Prostate gland (tissue), 2 donors: Measurements from ENCODE around the gene ITPRID2. TPM values are rescaled to one million over a fixed set of nuclear protein-coding genes. Genes with fewer than 3 reads are reported as not detected.

Experiments
- DNase-seq: peaks from one replicate; pipeline ENCODE4 v3.0.0-alpha.2; 2019; ENCODE audit warnings: low spot score
- H3K27ac ChIP-seq, 2 donors: fragments of 200-600 bp; sonication (generic); 2 replicates each; pipeline ENCODE4 v1.5.1; 2017 to 2019
- H3K27me3 ChIP-seq: fragments of 200-600 bp; sonication (generic); replicated peaks from 2 replicates; pipeline ENCODE4 v1.5.1; 2019; ENCODE audit not compliant: insufficient read depth
- H3K36me3 ChIP-seq, 2 donors: fragments of 200-600 bp; sonication (generic); 1 replicate in 1 of 2; 2 replicates in 1 of 2; pipeline versions ENCODE4 v1.5.1 to v1.8.1; 2017 to 2019
- H3K4me1 ChIP-seq: fragments of 200-600 bp; sonication (generic); replicated peaks from 2 replicates; pipeline ENCODE4 v1.5.1; 2019
- H3K4me3 ChIP-seq, 2 donors: fragments of 200-600 bp; sonication (generic); 2 replicates each; pipeline ENCODE4 v1.5.1; 2017 to 2019
- H3K9me3 ChIP-seq: fragments of 200-600 bp; sonication (generic); 2 replicates; pipeline ENCODE4 v1.5.1; 2017
- POLR2A ChIP-seq: fragments of 450-650 bp; IDR thresholded peaks from one replicate; pipeline ENCODE4 v1.6.1; 2016; ENCODE audit warnings: antibody characterized with exemption, mild to moderate bottlenecking
- POLR2AphosphoS5 ChIP-seq: sonication (generic); formaldehyde crosslinking; IDR thresholded peaks from one replicate; pipeline ENCODE4 v1.6.1; 2017; ENCODE audit warnings: antibody characterized with exemption
- WGBS: methylation state at CpG from one replicate; pipeline ENCODE4 v1.1.5; 2018; 5-methylcytosine and 5-hydroxymethylcytosine counted together
- intact Hi-C: fragments of 100-400 bp; cut with DNase I; formaldehyde crosslinking; loops from one replicate; pipeline ENCODE4 v1.14.2; 2022
- total RNA-seq, 2 donors: library from RNA; depleted of rRNA; stranded (reverse); fragments of >200 nt; gene quantifications; one replicate each; pipeline ENCODE4 v1.1.0, GENCODE V29; 2016
- TF ChIP-seq, protein P1 (sequence below), 4 experiments: fragments of 200-600 bp in 2 of 4; fragments of 450-650 bp in 2 of 4; sonication (generic) in 2 of 4; IDR thresholded peaks; 1 replicate in 3 of 4; 2 replicates in 1 of 4; pipeline ENCODE4 v1.5.1; 2016 to 2019; ENCODE audit warnings: antibody characterized with exemption in 4 of 4, mild to moderate bottlenecking in 2 of 4, moderate library complexity in 2 of 4

The ITPRID2 gene
- total RNA-seq, 2 donors from 2014 or later = 78.9 to 159 TPM

- intact Hi-C loops = no loop called here
- TF ChIP-seq, protein P1, sequence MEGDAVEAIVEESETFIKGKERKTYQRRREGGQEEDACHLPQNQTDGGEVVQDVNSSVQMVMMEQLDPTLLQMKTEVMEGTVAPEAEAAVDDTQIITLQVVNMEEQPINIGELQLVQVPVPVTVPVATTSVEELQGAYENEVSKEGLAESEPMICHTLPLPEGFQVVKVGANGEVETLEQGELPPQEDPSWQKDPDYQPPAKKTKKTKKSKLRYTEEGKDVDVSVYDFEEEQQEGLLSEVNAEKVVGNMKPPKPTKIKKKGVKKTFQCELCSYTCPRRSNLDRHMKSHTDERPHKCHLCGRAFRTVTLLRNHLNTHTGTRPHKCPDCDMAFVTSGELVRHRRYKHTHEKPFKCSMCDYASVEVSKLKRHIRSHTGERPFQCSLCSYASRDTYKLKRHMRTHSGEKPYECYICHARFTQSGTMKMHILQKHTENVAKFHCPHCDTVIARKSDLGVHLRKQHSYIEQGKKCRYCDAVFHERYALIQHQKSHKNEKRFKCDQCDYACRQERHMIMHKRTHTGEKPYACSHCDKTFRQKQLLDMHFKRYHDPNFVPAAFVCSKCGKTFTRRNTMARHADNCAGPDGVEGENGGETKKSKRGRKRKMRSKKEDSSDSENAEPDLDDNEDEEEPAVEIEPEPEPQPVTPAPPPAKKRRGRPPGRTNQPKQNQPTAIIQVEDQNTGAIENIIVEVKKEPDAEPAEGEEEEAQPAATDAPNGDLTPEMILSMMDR (IDR thresholded peaks at IDR 0.05) = no peak
- Histone ChIP-seq H3K27ac (no peak overlapping the region), H3K4me1 (no peaks in the 10 kb centered on the region), H3K27me3 (no peaks in the 10 kb centered on the region), H3K4me3 (no peak overlapping the region), H3K9me3 (no peaks in the 10 kb centered on the region), H3K36me3 (no peaks in the 10 kb centered on the region)
- DNase-seq = no peak
- 44% methylated on average over 1 of the region's 1 CpG for WGBS
Observed at GRCh38 chr2:181872178-181872577, 19.4 kb upstream of the ITPRID2 start.

DNA sequence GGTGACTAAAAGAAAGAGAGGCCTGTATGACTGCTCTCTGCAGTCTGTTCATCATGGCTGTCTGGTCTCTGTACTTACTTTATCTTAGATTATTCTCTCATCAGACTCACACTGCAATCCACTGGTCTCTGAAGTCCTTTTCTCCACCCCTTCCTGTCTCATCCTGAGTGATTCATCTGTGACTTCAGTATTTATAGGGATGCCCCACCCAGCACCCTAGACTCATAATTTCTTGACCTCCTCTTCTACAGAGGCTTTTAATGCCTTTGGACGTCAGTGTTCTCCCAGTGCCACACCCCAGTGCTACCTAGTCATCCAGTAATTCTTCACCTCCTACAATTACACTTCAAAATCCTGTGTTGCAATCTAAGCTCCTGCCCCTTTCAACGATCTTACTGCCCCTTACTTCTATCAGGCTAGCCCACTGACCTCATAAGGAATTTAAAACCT is 14.9 kb upstream of the ITPRID2 start:
- 37% methylated on average over 2 of the region's 2 CpGs for WGBS
- Histone ChIP-seq H3K4me3 (no peak overlapping the region), H3K27me3 (no peaks in the 10 kb centered on the region), H3K4me1 (no peaks in the 10 kb centered on the region), H3K9me3 (no peaks in the 10 kb centered on the region), H3K27ac (no peak overlapping the region), H3K36me3 (no peaks in the 10 kb centered on the region)
- no peak for DNase-seq
- no peak for TF ChIP-seq POLR2A
- TF ChIP-seq, protein P1 (IDR thresholded peaks at IDR 0.05) = no peak
- TF ChIP-seq POLR2AphosphoS5 = no peak
- intact Hi-C loops = no loop called here

GRCh38 chr2:181877181-181877664 is 14.3 kb upstream of the ITPRID2 start:
- 55% methylated on average over 2 of the region's 2 CpGs for WGBS

DNA sequence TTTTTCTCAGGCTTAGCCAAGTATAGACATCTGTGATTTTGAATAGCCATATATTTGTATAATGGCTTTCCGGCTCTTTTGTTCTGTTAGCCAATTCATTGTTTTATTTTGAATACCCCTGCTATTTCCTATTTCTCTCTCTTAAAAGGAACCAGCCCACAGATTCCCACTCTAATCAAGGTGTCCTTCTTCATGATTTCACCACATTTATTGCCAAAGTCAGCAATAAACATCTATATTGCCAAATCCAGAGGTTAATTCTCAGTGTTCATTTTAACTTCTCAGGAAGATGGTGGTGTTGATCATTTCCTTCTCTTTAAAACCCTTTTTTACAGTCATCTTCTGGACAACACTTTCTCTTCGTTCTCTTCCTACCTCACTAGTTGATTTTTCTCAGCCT is 13.1 kb upstream of the ITPRID2 start:
- H3K4me3 ChIP-seq = no peak overlapping the region
- H3K27ac ChIP-seq = no peak overlapping the region
- no peaks in the 10 kb centered on the region for H3K27me3 ChIP-seq
- no peaks in the 10 kb centered on the region for H3K4me1 ChIP-seq
- intact Hi-C loops = no loop called here
- no peak for DNase-seq
- 41% methylated on average over 2 of the region's 2 CpGs for WGBS
- H3K36me3 ChIP-seq = no peaks in the 10 kb centered on the region
- TF ChIP-seq, protein P1 (IDR thresholded peaks at IDR 0.05) = no peak
- TF ChIP-seq POLR2AphosphoS5 = no peak
- TF ChIP-seq POLR2A = no peak
- no peaks in the 10 kb centered on the region for H3K9me3 ChIP-seq

More at GRCh38 chr2:181877181-181877664, 14.3 kb upstream of the ITPRID2 start:
- H3K27ac ChIP-seq = no peak overlapping the region
- H3K27me3 ChIP-seq = no peaks in the 10 kb centered on the region
- intact Hi-C loops = no loop called here
- TF ChIP-seq POLR2AphosphoS5 (no peak), POLR2A (no peak)
- TF ChIP-seq, protein P1 (IDR thresholded peaks at IDR 0.05) = no peak
- H3K9me3 ChIP-seq = no peaks in the 10 kb centered on the region
- no peak for DNase-seq
- no peaks in the 10 kb centered on the region for H3K4me1 ChIP-seq
- no peaks in the 10 kb centered on the region for H3K36me3 ChIP-seq
- H3K4me3 ChIP-seq = no peak overlapping the region

- intact Hi-C loops = no loop called here
- DNase-seq = no peak
- H3K9me3 ChIP-seq = no peaks in the 10 kb centered on the region
- no peaks in the 10 kb centered on the region for H3K36me3 ChIP-seq
- H3K27me3 ChIP-seq = no peaks in the 10 kb centered on the region
- WGBS = 93% methylated on average over 2 of the region's 2 CpGs
- no peak overlapping the region for H3K4me3 ChIP-seq
- TF ChIP-seq POLR2AphosphoS5 (no peak), POLR2A (no peak)
- TF ChIP-seq, protein P1 (IDR thresholded peaks at IDR 0.05) = no peak
- H3K27ac ChIP-seq = no peak overlapping the region
- H3K4me1 ChIP-seq = no peaks in the 10 kb centered on the region
Observed at GRCh38 chr2:181879295-181879694, 12.2 kb upstream of the ITPRID2 start.
